Tibial nerve (tissue), 4 donors: ENCODE data around the gene EFCAB6. TPM values are rescaled to one million over a fixed set of nuclear protein-coding genes. Genes with fewer than 3 reads are reported as not detected.

Experiments
- DNase-seq, 2 donors: peaks; one replicate each; pipeline ENCODE4 v3.0.0-alpha.2; 2019; ENCODE audit warnings: low spot score in 2 of 2
- H3K27ac ChIP-seq, 4 donors: fragments of 200-600 bp; sonication (generic) in 3 of 4; one replicate each; pipeline ENCODE4 v1.5.1; 2017 to 2019; ENCODE audit warnings: mild to moderate bottlenecking in 1 of 4
- H3K27me3 ChIP-seq, 2 donors: fragments of 200-600 bp; sonication (generic) in 1 of 2; one replicate each; pipeline versions ENCODE4 v1.5.1 to v1.6.0; 2017 to 2019
- H3K36me3 ChIP-seq, 3 donors: fragments of 200-600 bp; sonication (generic); one replicate each; pipeline ENCODE4 v1.5.1; 2018 to 2019
- H3K4me1 ChIP-seq, 4 donors: fragments of 200-600 bp; sonication (generic) in 3 of 4; one replicate each; pipeline ENCODE4 v1.5.1; 2017 to 2019
- H3K4me3 ChIP-seq, 4 donors: fragments of 200-600 bp; sonication (generic) in 3 of 4; one replicate each; pipeline ENCODE4 v1.5.1; 2017 to 2019; ENCODE audit warnings: mild to moderate bottlenecking in 1 of 4, moderate library complexity in 1 of 4
- H3K9me3 ChIP-seq, 4 donors: fragments of 200-600 bp; sonication (generic) in 3 of 4; one replicate each; pipeline ENCODE4 v1.5.1; 2017 to 2019
- CTCF ChIP-seq, 5 experiments: fragments of 200-600 bp in 3 of 5; fragments of 450-650 bp in 2 of 5; sonication (generic) in 3 of 5; IDR thresholded peaks; one replicate each; pipeline ENCODE4 v1.5.1; 2016 to 2019; ENCODE audit warnings: antibody characterized with exemption in 5 of 5, mild to moderate bottlenecking in 3 of 5, moderate library complexity in 2 of 5
- EP300 ChIP-seq, 2 donors: sonication (generic); formaldehyde crosslinking; IDR thresholded peaks; one replicate each; pipeline ENCODE4 v1.6.1; 2017; ENCODE audit warnings: antibody characterized with exemption in 2 of 2, mild to moderate bottlenecking in 1 of 2
- POLR2A ChIP-seq, 2 donors: fragments of 450-650 bp; IDR thresholded peaks; one replicate each; pipeline ENCODE4 v1.6.1; 2017; ENCODE audit warnings: antibody characterized with exemption in 2 of 2, mild to moderate bottlenecking in 2 of 2, moderate library complexity in 2 of 2
- WGBS, 2 donors: methylation state at CpG; one replicate each; pipeline ENCODE4 v1.1.5; 2018; 5-methylcytosine and 5-hydroxymethylcytosine counted together
- total RNA-seq, 4 donors: library from RNA; depleted of rRNA; stranded (reverse); fragments of >200 nt; gene quantifications; one replicate each; pipeline ENCODE4 v1.1.0, GENCODE V29; 2016

Gene EFCAB6
- total RNA-seq, 4 donors from 2014 or later, result 3.3 to 9.2 (median 6.8) TPM

GRCh38 chr22:43731988-43732387 is 80.1 kb downstream of the EFCAB6 start:
- H3K9me3 ChIP-seq, result no peaks in the 10 kb centered on the region
- DNase-seq, result no peak
- H3K4me1 ChIP-seq, result peaks cover 0 to 22% (median 7%) of the 10 kb centered on the region in 4 donors
- no peak overlapping the region for H3K27ac ChIP-seq
- no peaks in the 10 kb centered on the region for H3K36me3 ChIP-seq
- no peak for TF ChIP-seq CTCF (IDR thresholded peaks at IDR 0.05)
- TF ChIP-seq EP300 (IDR thresholded peaks at IDR 0.05), result no peak
- no peak for TF ChIP-seq POLR2A (IDR thresholded peaks at IDR 0.05)
- H3K4me3 ChIP-seq, result no peak overlapping the region
- H3K27me3 ChIP-seq, result no peaks in the 10 kb centered on the region
- 72 to 76% methylated on average over 5 of the region's 5 CpGs for WGBS, 2 donors

- no peaks in the 10 kb centered on the region for H3K9me3 ChIP-seq
- H3K27me3 ChIP-seq, result no peaks in the 10 kb centered on the region
- no peaks in the 10 kb centered on the region for H3K36me3 ChIP-seq
- H3K4me3 ChIP-seq, result no peak overlapping the region
- TF ChIP-seq POLR2A (IDR thresholded peaks at IDR 0.05), result no peak
- TF ChIP-seq EP300 (IDR thresholded peaks at IDR 0.05), result no peak
- TF ChIP-seq CTCF (IDR thresholded peaks at IDR 0.05), result no peak
- H3K4me1 ChIP-seq, result peaks cover 0 to 27% (median 3%) of the 10 kb centered on the region in 4 donors
- 55 to 69% methylated on average over 1 of the region's 1 CpG for WGBS, 2 donors
- DNase-seq, result no peak
- peak overlapping the region in 1 of 4 donors; percentile 65 for H3K27ac ChIP-seq
Measured at GRCh38 chr22:43726964-43727543, 85.1 kb downstream of the EFCAB6 start.

GRCh38 chr22:43726322-43726721 is 85.8 kb downstream of the EFCAB6 start:
- TF ChIP-seq POLR2A (IDR thresholded peaks at IDR 0.05) (no peak), CTCF (IDR thresholded peaks at IDR 0.05) (no peak), EP300 (IDR thresholded peaks at IDR 0.05) (no peak)
- DNase-seq, result no peak
- Histone ChIP-seq H3K9me3 (no peaks in the 10 kb centered on the region), H3K27ac (peak overlapping the region in 1 of 4 donors; percentile 65), H3K36me3 (no peaks in the 10 kb centered on the region), H3K4me1 (peaks cover 0 to 27% (median 3%) of the 10 kb centered on the region in 4 donors), H3K27me3 (no peaks in the 10 kb centered on the region), H3K4me3 (no peak overlapping the region)

- no peak for DNase-seq
- no peak for TF ChIP-seq POLR2A (IDR thresholded peaks at IDR 0.05)
- 34 to 51% methylated on average over 3 of the region's 3 CpGs for WGBS, 2 donors
Measured at GRCh38 chr22:43723816-43724215, 88.3 kb downstream of the EFCAB6 start.

GRCh38 chr22:43722444-43722843 is 89.7 kb downstream of the EFCAB6 start:
- peaks cover 0 to 9% (median 0%) of the 10 kb centered on the region in 3 donors for H3K36me3 ChIP-seq
- no peak overlapping the region for H3K4me3 ChIP-seq
- 42 to 47% methylated on average over 5 of the region's 5 CpGs for WGBS, 2 donors
- no peak overlapping the region for H3K27ac ChIP-seq
- TF ChIP-seq POLR2A (IDR thresholded peaks at IDR 0.05) (no peak), CTCF (IDR thresholded peaks at IDR 0.05) (no peak), EP300 (IDR thresholded peaks at IDR 0.05) (no peak)
- no peaks in the 10 kb centered on the region for H3K27me3 ChIP-seq
- no peak for DNase-seq
- no peaks in the 10 kb centered on the region for H3K9me3 ChIP-seq
- H3K4me1 ChIP-seq, result peaks cover 0 to 27% (median 3%) of the 10 kb centered on the region in 4 donors

More at GRCh38 chr22:43723816-43724215, 88.3 kb downstream of the EFCAB6 start:
- Histone ChIP-seq H3K4me3 (no peak overlapping the region), H3K27ac (no peak overlapping the region), H3K9me3 (no peaks in the 10 kb centered on the region), H3K4me1 (peaks cover 0 to 27% (median 3%) of the 10 kb centered on the region in 4 donors), H3K36me3 (peaks cover 0 to 7% (median 0%) of the 10 kb centered on the region in 3 donors), H3K27me3 (no peaks in the 10 kb centered on the region)
